ENCODE results near the gene TLR9.

- no peak for TF ChIP-seq CTCF (conservative IDR thresholded peaks at IDR 0.05)
- no peak for TF ChIP-seq EZH2 (IDR thresholded peaks at IDR 0.05; ENCODE audit: low read depth)
Observed at GRCh38 chr3:52213005-52213404, 12.4 kb downstream of the TLR9 start.
